ENCODE data around the gene EPN2. TPM values are rescaled to one million over a fixed set of nuclear protein-coding genes. Genes with fewer than 3 reads are reported as not detected.
A peak's percentile ranks its signal among the peaks of the same experiment; 100 is the strongest.

EPN2 gene
- total and polyA plus RNA-seq, 9 donors, result 18.2 to 36.4 (median 26.0) TPM

DNA sequence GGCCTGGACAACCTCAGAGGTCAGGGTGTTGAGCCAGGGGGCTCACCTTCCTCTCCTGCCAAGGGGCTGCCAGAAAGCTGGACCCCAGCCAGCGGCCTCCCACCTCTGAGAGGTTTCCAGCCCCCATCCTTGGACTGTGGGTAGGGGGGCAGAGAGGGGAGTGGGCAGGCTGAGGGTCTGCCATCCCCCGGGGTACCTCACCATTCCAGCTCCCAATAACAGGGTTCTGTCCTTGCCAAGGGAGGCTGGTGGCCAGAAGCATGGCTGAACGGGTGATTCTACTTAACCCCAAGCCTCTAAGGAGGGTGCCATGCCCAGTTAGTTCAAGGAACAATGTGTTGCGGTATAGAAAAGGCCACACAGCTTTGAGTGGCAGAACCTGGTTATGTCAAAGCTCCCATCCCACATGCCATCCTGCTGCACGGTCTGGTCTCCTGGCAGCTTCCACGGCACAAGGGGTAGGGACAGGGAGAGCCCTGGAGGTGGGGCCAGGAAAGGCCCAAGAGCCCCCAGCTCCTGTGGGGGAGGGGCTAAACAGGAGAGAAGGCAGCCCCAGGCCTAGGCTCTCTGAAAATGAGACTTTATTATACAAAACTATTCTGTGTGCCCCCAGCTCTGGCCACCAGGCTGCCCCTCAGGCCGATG is 105.6 kb downstream of the EPN2 start:
- no peaks in the 10 kb centered on the region for H3K27me3 ChIP-seq (ENCODE audit: control insufficient read depth, insufficient read depth, low read length)
- H3K9me3 ChIP-seq (replicated peaks; ENCODE audit: control insufficient read depth, low read depth, low read length), result no peaks in the 10 kb centered on the region
- peaks cover 3% of the 10 kb centered on the region for H3K36me3 ChIP-seq (ENCODE audit: control insufficient read depth, insufficient read depth, low read length)
- peaks cover 42% of the 10 kb centered on the region for H3K4me1 ChIP-seq (ENCODE audit: control insufficient read depth, insufficient read depth, low read length)
- 80% methylated on average over 1 of the region's 7 CpGs for WGBS (ENCODE audit: insufficient coverage)
- H3K4me3 ChIP-seq (ENCODE audit: low read length), result no peak overlapping the region
- DNase-seq, result no peak
- H3K27ac ChIP-seq (ENCODE audit: low read length), result peak overlapping the region; percentile 35

- peaks cover 37% of the 10 kb centered on the region for H3K4me1 ChIP-seq (ENCODE audit: control insufficient read depth, insufficient read depth, low read length)
- H3K27ac ChIP-seq (ENCODE audit: low read length), result no peak overlapping the region
- peaks cover 3% of the 10 kb centered on the region for H3K36me3 ChIP-seq (ENCODE audit: control insufficient read depth, insufficient read depth, low read length)
- no peak for DNase-seq
- 83% methylated on average over 5 of the region's 7 CpGs for WGBS (ENCODE audit: insufficient coverage)
- H3K4me3 ChIP-seq (ENCODE audit: low read length), result no peak overlapping the region
- no peaks in the 10 kb centered on the region for H3K27me3 ChIP-seq (ENCODE audit: control insufficient read depth, insufficient read depth, low read length)
- no peaks in the 10 kb centered on the region for H3K9me3 ChIP-seq (replicated peaks; ENCODE audit: control insufficient read depth, low read depth, low read length)
Measured at GRCh38 chr17:19343256-19343630, 106.1 kb downstream of the EPN2 start.

- H3K4me3 ChIP-seq (ENCODE audit: low read length), result no peak overlapping the region
- WGBS (ENCODE audit: insufficient coverage), result 74% methylated on average over 3 of the region's 13 CpGs
- DNase-seq, result no peak
- H3K27me3 ChIP-seq (ENCODE audit: control insufficient read depth, insufficient read depth, low read length), result no peaks in the 10 kb centered on the region
- H3K27ac ChIP-seq (ENCODE audit: low read length), result no peak overlapping the region
- peaks cover 37% of the 10 kb centered on the region for H3K4me1 ChIP-seq (ENCODE audit: control insufficient read depth, insufficient read depth, low read length)
- peaks cover 3% of the 10 kb centered on the region for H3K36me3 ChIP-seq (ENCODE audit: control insufficient read depth, insufficient read depth, low read length)
- H3K9me3 ChIP-seq (replicated peaks; ENCODE audit: control insufficient read depth, low read depth, low read length), result no peaks in the 10 kb centered on the region
Measured at GRCh38 chr17:19343671-19344151, 106.5 kb downstream of the EPN2 start.

DNA sequence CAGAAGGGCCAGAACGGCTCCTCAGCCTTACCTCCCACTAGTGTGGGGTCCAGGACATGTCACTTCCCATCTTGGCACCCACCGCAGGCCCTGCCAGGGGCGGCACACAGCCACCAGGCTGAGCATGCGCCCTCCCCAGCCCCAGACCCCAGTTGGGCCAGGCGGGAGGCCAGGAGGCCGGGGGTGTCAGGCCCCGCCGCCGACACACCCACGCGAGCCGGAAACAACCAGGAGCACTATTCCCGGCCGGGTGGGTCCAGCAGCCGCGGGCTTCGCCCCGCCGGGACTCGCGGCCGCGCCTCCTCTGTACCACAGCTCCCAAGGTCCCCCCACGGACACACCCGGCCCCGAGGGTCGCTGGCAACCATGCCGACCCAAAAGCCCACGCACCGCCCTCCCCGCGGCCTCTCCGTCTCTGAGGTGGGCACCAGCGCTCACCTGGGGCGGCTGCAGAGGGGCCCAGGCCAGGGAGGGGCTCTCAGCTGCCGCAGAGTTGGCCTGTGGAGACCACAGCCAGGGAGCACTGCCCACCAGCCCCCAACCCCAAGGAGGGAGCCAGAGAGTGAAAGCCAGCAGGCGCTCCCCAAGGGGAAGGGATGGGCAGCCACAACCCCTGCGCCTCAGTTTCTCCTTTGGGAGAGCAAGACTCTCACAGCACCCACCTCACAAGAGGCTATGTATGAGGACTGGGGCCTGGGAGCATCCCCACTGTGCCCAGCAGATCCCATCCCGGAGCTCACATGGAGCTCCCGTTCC is 107.3 kb downstream of the EPN2 start:
- peaks cover 3% of the 10 kb centered on the region for H3K36me3 ChIP-seq (ENCODE audit: control insufficient read depth, insufficient read depth, low read length)
- no peaks in the 10 kb centered on the region for H3K9me3 ChIP-seq (replicated peaks; ENCODE audit: control insufficient read depth, low read depth, low read length)
- no peaks in the 10 kb centered on the region for H3K27me3 ChIP-seq (ENCODE audit: control insufficient read depth, insufficient read depth, low read length)
- H3K4me1 ChIP-seq (ENCODE audit: control insufficient read depth, insufficient read depth, low read length), result peaks cover 37% of the 10 kb centered on the region
- no peak overlapping the region for H3K27ac ChIP-seq (ENCODE audit: low read length)
- 88% methylated on average over 30 of the region's 40 CpGs for WGBS (ENCODE audit: insufficient coverage)
- H3K4me3 ChIP-seq (ENCODE audit: low read length), result no peak overlapping the region
- no peak for DNase-seq

DNA sequence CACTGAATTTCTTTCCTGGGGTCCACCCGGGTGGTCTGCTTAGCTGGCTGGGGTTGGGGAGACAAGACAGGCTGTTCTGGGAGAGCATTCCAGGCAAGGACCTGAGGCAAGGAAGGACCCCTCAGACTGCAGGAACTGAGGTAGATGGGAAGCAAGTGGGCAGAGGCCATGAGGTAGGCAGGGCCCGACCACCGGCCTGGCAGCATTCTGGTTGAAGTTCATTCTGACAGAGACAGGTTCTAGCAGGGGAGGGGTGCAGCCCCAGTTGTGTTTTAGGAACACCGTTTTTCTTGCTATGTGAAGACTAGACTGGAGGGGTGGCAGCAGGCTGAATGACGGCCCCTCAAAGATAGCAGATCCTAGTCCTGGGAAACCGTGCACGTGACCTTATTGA is 107.9 kb downstream of the EPN2 start:
- no peaks in the 10 kb centered on the region for H3K27me3 ChIP-seq (ENCODE audit: control insufficient read depth, insufficient read depth, low read length)
- no peak for DNase-seq
- H3K36me3 ChIP-seq (ENCODE audit: control insufficient read depth, insufficient read depth, low read length), result peaks cover 3% of the 10 kb centered on the region
- no peak overlapping the region for H3K27ac ChIP-seq (ENCODE audit: low read length)
- peaks cover 37% of the 10 kb centered on the region for H3K4me1 ChIP-seq (ENCODE audit: control insufficient read depth, insufficient read depth, low read length)
- no peaks in the 10 kb centered on the region for H3K9me3 ChIP-seq (replicated peaks; ENCODE audit: control insufficient read depth, low read depth, low read length)
- H3K4me3 ChIP-seq (ENCODE audit: low read length), result no peak overlapping the region
- 92% methylated on average over 7 of the region's 7 CpGs for WGBS (ENCODE audit: insufficient coverage)

DNA sequence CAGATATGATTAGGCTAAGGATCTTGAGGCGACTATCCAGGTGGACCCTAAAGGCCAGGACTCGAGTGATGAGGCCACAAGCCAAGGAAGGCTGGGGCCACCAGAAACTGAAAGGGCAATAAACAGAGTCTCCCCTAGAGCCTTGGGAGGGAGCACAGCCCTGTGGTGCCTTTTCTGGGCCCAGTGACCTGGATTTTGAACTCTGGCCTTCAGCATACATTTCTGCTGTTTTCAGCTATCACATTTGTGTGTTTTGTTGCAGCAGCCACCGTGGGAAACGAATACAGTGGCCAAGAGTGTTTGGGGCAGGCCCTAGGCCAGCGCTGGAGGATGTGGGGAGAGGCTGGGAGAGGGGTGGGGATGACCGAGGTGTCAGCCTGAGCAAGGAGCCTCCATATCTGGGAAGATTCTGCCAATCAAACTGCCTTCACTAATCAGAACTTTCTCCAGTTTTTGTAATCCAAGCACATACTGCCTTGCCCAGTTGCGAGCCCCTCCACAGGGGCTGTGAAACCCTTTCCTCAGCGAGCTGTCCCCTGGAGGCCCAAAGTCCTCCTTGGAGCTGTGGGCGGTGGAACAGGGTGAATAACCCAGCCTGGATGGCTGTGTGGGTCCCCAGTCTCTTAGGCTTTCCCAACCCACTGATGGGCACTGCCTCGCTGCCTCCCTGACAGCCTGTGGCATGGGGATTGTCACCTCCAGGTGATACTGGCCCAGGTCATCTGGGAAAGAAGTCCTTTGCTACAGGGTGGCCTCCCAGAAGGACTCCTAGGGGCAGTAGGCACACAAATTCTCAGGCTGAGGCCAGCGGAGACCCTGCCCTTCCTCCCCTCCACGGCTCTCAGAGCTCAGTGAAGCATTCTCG is 108.6 kb downstream of the EPN2 start:
- H3K36me3 ChIP-seq (ENCODE audit: control insufficient read depth, insufficient read depth, low read length), result peaks cover 3% of the 10 kb centered on the region
- no peaks in the 10 kb centered on the region for H3K27me3 ChIP-seq (ENCODE audit: control insufficient read depth, insufficient read depth, low read length)
- no peaks in the 10 kb centered on the region for H3K9me3 ChIP-seq (replicated peaks; ENCODE audit: control insufficient read depth, low read depth, low read length)
- no peak overlapping the region for H3K4me3 ChIP-seq (ENCODE audit: low read length)
- peaks cover 37% of the 10 kb centered on the region for H3K4me1 ChIP-seq (ENCODE audit: control insufficient read depth, insufficient read depth, low read length)
- H3K27ac ChIP-seq (ENCODE audit: low read length), result peak overlapping the region; percentile 80
- no peak for DNase-seq
- 72% methylated on average over 9 of the region's 13 CpGs for WGBS (ENCODE audit: insufficient coverage)

DNA sequence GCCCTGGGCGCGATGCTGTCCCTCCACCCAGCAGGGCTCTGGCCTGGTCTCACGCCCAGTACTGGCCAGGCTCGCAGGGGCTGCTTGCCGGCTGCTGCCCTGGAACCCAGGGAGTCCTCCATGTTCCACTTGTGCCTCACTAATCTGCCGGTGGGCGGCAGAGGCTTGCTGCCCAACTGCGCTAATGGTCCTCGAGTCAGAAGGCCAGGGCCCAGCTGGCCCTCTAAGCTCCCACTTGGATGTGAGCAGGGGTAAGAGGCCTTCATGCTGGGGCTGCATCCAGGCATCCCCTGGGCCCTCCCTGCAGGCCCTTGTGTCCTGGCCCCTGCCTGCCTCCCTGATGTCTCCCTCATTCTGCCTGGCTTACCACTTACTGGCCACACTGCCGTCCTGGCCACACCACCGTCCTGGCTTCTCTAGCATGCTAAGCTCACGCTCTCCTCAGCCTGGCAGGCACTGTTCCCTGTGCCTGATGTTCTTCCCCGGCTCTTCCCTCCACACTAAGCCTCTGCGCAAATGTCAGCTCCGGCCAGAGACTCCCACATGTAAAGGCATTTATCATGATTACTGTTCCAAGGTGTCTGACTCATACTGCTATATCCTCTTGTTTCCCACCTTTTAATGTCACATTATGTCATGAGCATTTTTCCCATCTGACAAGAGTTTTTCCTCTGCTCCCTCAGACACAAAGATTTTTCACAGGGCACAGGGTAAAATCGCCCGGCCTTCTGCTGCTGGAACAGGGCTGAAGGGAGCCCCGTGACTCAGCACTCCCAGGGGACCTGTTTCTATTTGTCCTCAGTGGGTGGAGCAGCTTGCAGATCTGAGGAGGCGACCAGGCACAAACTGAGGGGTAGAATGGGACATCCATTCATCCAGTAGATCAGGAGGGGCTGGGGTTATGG is 109.4 kb downstream of the EPN2 start:
- H3K9me3 ChIP-seq (replicated peaks; ENCODE audit: control insufficient read depth, low read depth, low read length), result no peaks in the 10 kb centered on the region

GRCh38 chr17:19347323-19348080 is 110.3 kb downstream of the EPN2 start:
- DNase-seq, result no peak
- peaks cover 3% of the 10 kb centered on the region for H3K36me3 ChIP-seq (ENCODE audit: control insufficient read depth, insufficient read depth, low read length)
- WGBS (ENCODE audit: insufficient coverage), result 83% methylated on average over 13 of the region's 13 CpGs
- no peaks in the 10 kb centered on the region for H3K9me3 ChIP-seq (replicated peaks; ENCODE audit: control insufficient read depth, low read depth, low read length)
- no peak overlapping the region for H3K4me3 ChIP-seq (ENCODE audit: low read length)
- peak overlapping the region; percentile 80 for H3K27ac ChIP-seq (ENCODE audit: low read length)
- H3K27me3 ChIP-seq (ENCODE audit: control insufficient read depth, insufficient read depth, low read length), result no peaks in the 10 kb centered on the region
- peaks cover 28% of the 10 kb centered on the region for H3K4me1 ChIP-seq (ENCODE audit: control insufficient read depth, insufficient read depth, low read length)

More for the DNA sequence above, 109.4 kb downstream of the EPN2 start:
- peaks cover 37% of the 10 kb centered on the region for H3K4me1 ChIP-seq (ENCODE audit: control insufficient read depth, insufficient read depth, low read length)
- 36% methylated on average over 13 of the region's 19 CpGs for WGBS (ENCODE audit: insufficient coverage)
- peaks cover 3% of the 10 kb centered on the region for H3K36me3 ChIP-seq (ENCODE audit: control insufficient read depth, insufficient read depth, low read length)
- peak; percentile 93 for DNase-seq
- peak overlapping the region; percentile 80 for H3K27ac ChIP-seq (ENCODE audit: low read length)
- no peaks in the 10 kb centered on the region for H3K27me3 ChIP-seq (ENCODE audit: control insufficient read depth, insufficient read depth, low read length)
- H3K4me3 ChIP-seq (ENCODE audit: low read length), result no peak overlapping the region

GRCh38 chr17:19348081-19348650 is 111.0 kb downstream of the EPN2 start:
- Histone ChIP-seq H3K36me3 (ENCODE audit: control insufficient read depth, insufficient read depth, low read length) (peaks cover 3% of the 10 kb centered on the region), H3K27me3 (ENCODE audit: control insufficient read depth, insufficient read depth, low read length) (no peaks in the 10 kb centered on the region), H3K27ac (ENCODE audit: low read length) (no peak overlapping the region), H3K4me1 (ENCODE audit: control insufficient read depth, insufficient read depth, low read length) (peaks cover 23% of the 10 kb centered on the region), H3K9me3 (replicated peaks; ENCODE audit: control insufficient read depth, low read depth, low read length) (no peaks in the 10 kb centered on the region), H3K4me3 (ENCODE audit: low read length) (no peak overlapping the region)
- 88% methylated on average over 4 of the region's 9 CpGs for WGBS (ENCODE audit: insufficient coverage)
- no peak for DNase-seq

Measured in muscle of leg (tissue), 11 donors.